Keratinocyte (primary cell): ENCODE data around the gene CACNA1S. TPM values are rescaled to one million over a fixed set of nuclear protein-coding genes. Genes with fewer than 3 reads are reported as not detected.

Source experiments
- DNase-seq: peaks from one replicate; pipeline ENCODE4 v3.0.0-alpha.2; 2011; ENCODE audit warnings: low read depth, missing footprints, low spot score
- FAIRE-seq: peaks from 2 replicates; lab custom pipeline; 2011; peaks lifted over from hg19 to GRCh38; lab: Jason Lieb, UNC
- H2AFZ ChIP-seq: 2 replicates; pipeline ENCODE4 v1.6.0; 2012; ENCODE audit warnings: low read length, control low read depth, inconsistent platforms; ENCODE audit not compliant: control insufficient read depth
- H3K27ac ChIP-seq: 2 replicates; pipeline ENCODE4 v1.5.1; 2011; ENCODE audit warnings: low read length; ENCODE audit not compliant: control insufficient read depth, insufficient read depth
- H3K27me3 ChIP-seq: 3 replicates; pipeline ENCODE4 v1.6.0; 2011; ENCODE audit warnings: low read length; ENCODE audit not compliant: control insufficient read depth, insufficient read depth; ENCODE audit errors: extremely low read depth
- H3K36me3 ChIP-seq, 2 experiments: 2 replicates in 1 of 2; 3 replicates in 1 of 2; pipeline ENCODE4 v1.5.1; 2011; ENCODE audit warnings: low read length in 2 of 2, mild to moderate bottlenecking in 1 of 2; ENCODE audit not compliant: control insufficient read depth in 2 of 2, insufficient read depth in 2 of 2; ENCODE audit errors: extremely low read depth in 1 of 2
- H3K4me1 ChIP-seq: 3 replicates; pipeline ENCODE4 v1.5.1; 2011; ENCODE audit warnings: low read length; ENCODE audit not compliant: control insufficient read depth, insufficient read depth; ENCODE audit errors: extremely low read depth
- H3K4me2 ChIP-seq: 3 replicates; pipeline ENCODE4 v1.6.0; 2011; ENCODE audit warnings: low read depth, low read length; ENCODE audit not compliant: control insufficient read depth, insufficient read depth; ENCODE audit errors: extremely low read depth
- H3K4me3 ChIP-seq, 3 experiments: fragments of 200-600 bp in 1 of 3; sonication (generic) in 1 of 3; 2 replicates in 2 of 3; 3 replicates in 1 of 3; pipeline ENCODE4 v1.5.1; 2011 to 2016; ENCODE audit warnings: low read length in 3 of 3, mild to moderate bottlenecking in 3 of 3, control low read depth in 2 of 3, inconsistent platforms in 1 of 3, low read depth in 1 of 3, mixed read lengths in 1 of 3, mixed run types in 1 of 3, moderate library complexity in 1 of 3; ENCODE audit not compliant: control insufficient read depth in 2 of 3, insufficient read depth in 2 of 3; ENCODE audit errors: extremely low read depth in 1 of 3
- H3K79me2 ChIP-seq: 2 replicates; pipeline ENCODE4 v1.6.0; 2012; ENCODE audit warnings: low read length; ENCODE audit not compliant: control insufficient read depth, insufficient read depth
- H3K9ac ChIP-seq: 3 replicates; pipeline ENCODE4 v1.6.0; 2011; ENCODE audit warnings: low read length; ENCODE audit not compliant: control insufficient read depth, insufficient read depth; ENCODE audit errors: extremely low read depth
- H3K9me1 ChIP-seq: 3 replicates; pipeline ENCODE4 v1.6.0; 2011; ENCODE audit warnings: low read length; ENCODE audit not compliant: control insufficient read depth, insufficient read depth; ENCODE audit errors: extremely low read depth
- H3K9me3 ChIP-seq: 2 replicates; pipeline ENCODE4 v1.5.1; 2012; ENCODE audit warnings: low read depth, low read length; ENCODE audit not compliant: control insufficient read depth
- H4K20me1 ChIP-seq: 3 replicates; pipeline ENCODE4 v1.6.0; 2011; ENCODE audit warnings: low read length; ENCODE audit not compliant: control insufficient read depth, insufficient read depth; ENCODE audit errors: extremely low read depth
- EZH2 ChIP-seq: IDR thresholded peaks from one replicate; pipeline ENCODE4 v1.6.1; 2012; ENCODE audit warnings: inconsistent platforms, mild to moderate bottlenecking, low read length, moderate library complexity
- dilution Hi-C: fragments of 300-500 bp; cut with MboI; formaldehyde crosslinking; loops from one replicate; pipeline ENCODE4 v1.7.0; 2020; ENCODE audit warnings: low sequenced_read_pairs; ENCODE audit not compliant: extremely low pct_ligation_motif_present
- polyA plus RNA-seq, 5 experiments: library from polyadenylated mRNA; depleted of rRNA in 3 of 5; stranded (reverse) in 3 of 5; stranded (forward) in 1 of 5; unstranded in 1 of 5; fragments of >200 nt; gene quantifications; 1 replicate in 1 of 5; 2 replicates in 3 of 5; 3 replicates in 1 of 5; pipeline versions ENCODE4 v1.2.1 to v1.2.3, GENCODE V29; 2011 to 2012; ENCODE audit warnings: missing spikeins in 2 of 5, low read depth in 1 of 5, low replicate concordance in 1 of 5
- TF ChIP-seq, protein P1 (sequence below), 3 experiments: IDR thresholded peaks in 1 of 3; conservative IDR thresholded peaks in 1 of 3; optimal IDR thresholded peaks in 1 of 3; 2 replicates in 2 of 3; 3 replicates in 1 of 3; pipeline versions ENCODE3 to v1.5.1; 2011; ENCODE audit warnings: low read length in 3 of 3, mild to moderate bottlenecking in 3 of 3, moderate library complexity in 2 of 3, control low read depth in 1 of 3, inconsistent platforms in 1 of 3; ENCODE audit not compliant: insufficient read depth in 2 of 3; ENCODE audit errors: extremely low read depth in 1 of 3

Gene CACNA1S
- polyA plus RNA-seq, 1 donor (not counting 4 experiments of a cell fraction or from before 2014, with no cell fraction given) = not detected

DNA sequence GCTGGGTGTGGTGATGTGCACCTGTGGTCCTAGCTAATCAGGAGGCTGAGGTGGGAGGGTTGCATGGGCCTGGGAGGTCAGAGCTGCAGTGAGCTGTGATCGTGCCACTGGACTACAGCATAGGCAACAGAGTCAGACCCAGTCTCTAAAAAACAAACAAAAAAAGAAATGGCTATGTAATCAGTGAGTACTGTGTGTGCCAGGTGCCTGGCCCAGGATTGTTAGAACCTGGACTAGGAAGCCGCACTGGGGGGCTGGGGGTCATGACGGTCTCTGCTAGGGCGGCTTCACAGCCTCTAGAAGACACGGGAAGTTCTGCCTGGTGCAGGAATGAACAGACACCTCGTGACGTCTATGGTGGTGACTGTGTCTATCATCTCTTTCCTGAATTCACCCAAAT, 33.6 kb upstream of the CACNA1S start:
- H3K9me1 ChIP-seq = no peaks in the 10 kb centered on the region
- H3K79me2 ChIP-seq = no peaks in the 10 kb centered on the region
- H3K27me3 ChIP-seq = no peaks in the 10 kb centered on the region
- no peaks in the 10 kb centered on the region for H4K20me1 ChIP-seq
- H3K36me3 ChIP-seq = peaks cover 25 to 30% of the 10 kb centered on the region in 2 experiments
- no peak overlapping the region for H3K27ac ChIP-seq
- dilution Hi-C loops = no loop called here
- no peak for DNase-seq
- no peak overlapping the region for H2AFZ ChIP-seq
- FAIRE-seq = no peak
- no peaks in the 10 kb centered on the region for H3K4me1 ChIP-seq
- no peak overlapping the region for H3K4me3 ChIP-seq
- H3K9me3 ChIP-seq = no peaks in the 10 kb centered on the region
- H3K9ac ChIP-seq = no peak overlapping the region
- no peak overlapping the region for H3K4me2 ChIP-seq
- TF ChIP-seq EZH2 = no peak
- TF ChIP-seq, protein P1, sequence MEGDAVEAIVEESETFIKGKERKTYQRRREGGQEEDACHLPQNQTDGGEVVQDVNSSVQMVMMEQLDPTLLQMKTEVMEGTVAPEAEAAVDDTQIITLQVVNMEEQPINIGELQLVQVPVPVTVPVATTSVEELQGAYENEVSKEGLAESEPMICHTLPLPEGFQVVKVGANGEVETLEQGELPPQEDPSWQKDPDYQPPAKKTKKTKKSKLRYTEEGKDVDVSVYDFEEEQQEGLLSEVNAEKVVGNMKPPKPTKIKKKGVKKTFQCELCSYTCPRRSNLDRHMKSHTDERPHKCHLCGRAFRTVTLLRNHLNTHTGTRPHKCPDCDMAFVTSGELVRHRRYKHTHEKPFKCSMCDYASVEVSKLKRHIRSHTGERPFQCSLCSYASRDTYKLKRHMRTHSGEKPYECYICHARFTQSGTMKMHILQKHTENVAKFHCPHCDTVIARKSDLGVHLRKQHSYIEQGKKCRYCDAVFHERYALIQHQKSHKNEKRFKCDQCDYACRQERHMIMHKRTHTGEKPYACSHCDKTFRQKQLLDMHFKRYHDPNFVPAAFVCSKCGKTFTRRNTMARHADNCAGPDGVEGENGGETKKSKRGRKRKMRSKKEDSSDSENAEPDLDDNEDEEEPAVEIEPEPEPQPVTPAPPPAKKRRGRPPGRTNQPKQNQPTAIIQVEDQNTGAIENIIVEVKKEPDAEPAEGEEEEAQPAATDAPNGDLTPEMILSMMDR (optimal IDR thresholded peaks at IDR 0.05 in 1 of 3, IDR thresholded peaks at IDR 0.05 in 1 of 3, conservative IDR thresholded peaks at IDR 0.05 in 1 of 3; ENCODE audit: extremely low read depth in 1 of 3, insufficient read depth in 2 of 3, low read length in 3 of 3) = no peak

DNA sequence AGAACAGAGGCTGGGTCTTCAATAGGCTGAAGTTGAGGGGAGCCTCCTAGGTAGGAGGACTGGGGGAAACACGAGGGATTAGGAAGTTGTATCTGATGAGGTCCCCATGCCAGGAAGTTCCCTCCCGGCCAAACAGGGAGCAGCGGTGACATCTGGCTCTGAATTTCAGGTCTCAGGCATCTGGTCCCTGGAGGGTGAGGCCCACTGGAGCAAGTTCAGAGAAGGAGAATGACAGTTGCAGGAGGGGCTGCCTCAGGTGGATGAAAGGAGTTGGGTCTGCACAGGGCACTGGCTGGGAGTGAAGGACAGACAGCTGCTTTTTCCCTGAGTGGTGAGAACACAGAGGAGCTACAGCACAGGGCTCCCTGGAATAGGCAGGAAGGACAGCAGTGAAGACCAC, 32.9 kb upstream of the CACNA1S start:
- H3K36me3 ChIP-seq = peaks cover 23 to 28% of the 10 kb centered on the region in 2 experiments
- H3K27me3 ChIP-seq = no peaks in the 10 kb centered on the region
- H3K79me2 ChIP-seq = no peaks in the 10 kb centered on the region
- no peak for DNase-seq
- H2AFZ ChIP-seq = no peak overlapping the region
- H3K9me1 ChIP-seq = no peaks in the 10 kb centered on the region
- no peak for FAIRE-seq
- no peaks in the 10 kb centered on the region for H3K4me1 ChIP-seq
- no peak overlapping the region for H3K4me3 ChIP-seq
- no peak overlapping the region for H3K27ac ChIP-seq
- TF ChIP-seq, protein P1 (optimal IDR thresholded peaks at IDR 0.05 in 1 of 3, IDR thresholded peaks at IDR 0.05 in 1 of 3, conservative IDR thresholded peaks at IDR 0.05 in 1 of 3; ENCODE audit: extremely low read depth in 1 of 3, insufficient read depth in 2 of 3, low read length in 3 of 3) = no peak
- TF ChIP-seq EZH2 = no peak
- no peak overlapping the region for H3K9ac ChIP-seq
- no peak overlapping the region for H3K4me2 ChIP-seq
- H4K20me1 ChIP-seq = no peaks in the 10 kb centered on the region
- dilution Hi-C loops = no loop called here
- H3K9me3 ChIP-seq = no peaks in the 10 kb centered on the region
